GM12891 (cell line): ENCODE measurements around the gene CNN2.

Experiments
- DNase-seq: peaks from one replicate; pipeline ENCODE4 v3.0.0; 2011; ENCODE audit warnings: low spot score; ENCODE audit not compliant: insufficient read length
- FAIRE-seq: peaks from 2 replicates; lab custom pipeline; 2011; peaks lifted over from hg19 to GRCh38; lab: Jason Lieb, UNC
- PAX5 ChIP-seq: IDR thresholded peaks from 2 replicates; pipeline ENCODE4 v1.6.1; 2011; ENCODE audit warnings: low read length, moderate library complexity, mild to moderate bottlenecking; ENCODE audit not compliant: insufficient read depth, severe bottlenecking
- POLR2A ChIP-seq: IDR thresholded peaks from 2 replicates; pipeline ENCODE4 v1.6.1; 2011; ENCODE audit warnings: low read depth, low read length, control low read depth
- POLR2AphosphoS5 ChIP-seq: IDR thresholded peaks from 2 replicates; pipeline ENCODE4 v1.6.1; 2011; ENCODE audit warnings: low read depth, low read length, control low read depth
- POU2F2 ChIP-seq: IDR thresholded peaks from 2 replicates; pipeline ENCODE4 v1.6.1; 2011; ENCODE audit warnings: low read depth, mild to moderate bottlenecking, control low read depth, low read length, moderate library complexity
- SPI1 ChIP-seq: IDR thresholded peaks from 2 replicates; pipeline ENCODE4 v1.6.1; 2011; ENCODE audit warnings: low read depth, low read length, control low read depth
- TAF1 ChIP-seq: IDR thresholded peaks from 2 replicates; pipeline ENCODE4 v1.6.1; 2011; ENCODE audit warnings: low read depth, low read length, control low read depth

CNN2 gene

DNA sequence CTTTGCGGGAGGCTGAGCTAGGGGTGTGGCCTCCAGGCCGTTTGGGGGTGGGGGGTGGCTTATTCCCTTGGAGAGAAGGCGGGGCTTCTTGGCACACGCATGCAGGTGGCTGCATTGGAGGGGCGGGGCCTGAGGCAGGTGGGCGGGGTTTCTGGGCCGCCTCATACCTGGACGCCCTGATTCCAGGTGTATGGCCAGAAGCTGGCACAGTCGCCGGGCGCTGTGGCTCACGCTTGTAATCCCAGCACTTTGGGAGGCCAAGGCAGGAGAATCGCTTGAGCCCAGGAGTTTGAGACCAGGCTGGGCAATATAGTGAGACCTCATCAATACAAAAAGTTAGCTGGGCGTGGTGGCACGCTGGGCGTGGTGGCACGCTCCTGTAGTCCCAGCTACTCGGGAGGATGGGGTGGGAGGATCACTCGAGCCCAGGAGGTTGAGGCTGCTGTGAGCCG is 21.3 kb downstream of the CNN2 start:
- TF ChIP-seq POLR2AphosphoS5 (no peak), POU2F2 (no peak), POLR2A (no peak), TAF1 (no peak), PAX5 (no peak), SPI1 (no peak)
- FAIRE-seq, result no peak

DNA sequence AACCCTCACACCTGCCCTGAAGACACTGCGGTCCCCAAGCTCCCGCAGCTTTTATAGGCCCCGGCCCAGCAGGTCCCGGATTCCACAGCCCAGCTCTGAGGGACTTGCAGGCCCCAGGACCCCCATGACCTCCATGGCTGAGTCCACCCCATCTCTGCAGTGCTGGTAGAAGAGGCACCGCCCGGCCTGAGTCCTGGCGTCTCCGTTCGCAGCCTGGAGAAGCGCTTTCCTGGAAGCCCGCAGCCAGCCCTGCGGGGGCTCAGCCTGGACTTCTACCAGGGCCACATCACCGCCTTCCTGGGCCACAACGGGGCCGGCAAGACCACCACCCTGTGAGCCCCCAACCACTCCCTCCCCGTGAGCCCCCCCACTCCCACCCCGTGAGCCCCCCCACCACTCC is 22.7 kb downstream of the CNN2 start:
- FAIRE-seq (no peak), DNase-seq (no peak)
- TF ChIP-seq PAX5 (no peak), POLR2AphosphoS5 (no peak), SPI1 (no peak), POU2F2 (no peak), TAF1 (no peak), POLR2A (no peak)

More for the DNA sequence above, 21.3 kb downstream of the CNN2 start:
- no peak for DNase-seq

DNA sequence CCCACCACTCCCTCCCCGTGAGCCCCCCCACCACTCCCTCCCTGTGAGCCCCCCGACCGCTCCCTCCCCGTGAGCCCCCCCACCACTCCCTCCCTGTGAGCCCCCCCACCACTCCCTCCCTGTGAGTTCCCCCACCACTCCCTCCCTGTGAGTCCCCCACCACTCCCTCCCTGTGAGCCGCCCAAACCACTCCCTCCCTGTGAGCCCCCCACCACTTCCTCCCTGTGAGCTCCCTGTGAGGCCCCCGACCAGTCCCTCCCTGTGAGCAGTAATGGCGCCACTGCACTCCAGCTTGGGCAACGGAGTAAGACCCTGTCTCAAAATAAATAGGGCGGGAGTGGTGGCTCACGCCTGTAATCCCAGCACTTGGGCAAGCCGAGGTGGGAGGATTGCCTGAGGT is 23.4 kb downstream of the CNN2 start:
- no peak for DNase-seq
- TF ChIP-seq PAX5, result no peak
- TF ChIP-seq POU2F2, result no peak
- TF ChIP-seq POLR2A, result no peak
- no peak for TF ChIP-seq SPI1
- no peak for TF ChIP-seq TAF1
- no peak for TF ChIP-seq POLR2AphosphoS5
- no peak for FAIRE-seq

DNA sequence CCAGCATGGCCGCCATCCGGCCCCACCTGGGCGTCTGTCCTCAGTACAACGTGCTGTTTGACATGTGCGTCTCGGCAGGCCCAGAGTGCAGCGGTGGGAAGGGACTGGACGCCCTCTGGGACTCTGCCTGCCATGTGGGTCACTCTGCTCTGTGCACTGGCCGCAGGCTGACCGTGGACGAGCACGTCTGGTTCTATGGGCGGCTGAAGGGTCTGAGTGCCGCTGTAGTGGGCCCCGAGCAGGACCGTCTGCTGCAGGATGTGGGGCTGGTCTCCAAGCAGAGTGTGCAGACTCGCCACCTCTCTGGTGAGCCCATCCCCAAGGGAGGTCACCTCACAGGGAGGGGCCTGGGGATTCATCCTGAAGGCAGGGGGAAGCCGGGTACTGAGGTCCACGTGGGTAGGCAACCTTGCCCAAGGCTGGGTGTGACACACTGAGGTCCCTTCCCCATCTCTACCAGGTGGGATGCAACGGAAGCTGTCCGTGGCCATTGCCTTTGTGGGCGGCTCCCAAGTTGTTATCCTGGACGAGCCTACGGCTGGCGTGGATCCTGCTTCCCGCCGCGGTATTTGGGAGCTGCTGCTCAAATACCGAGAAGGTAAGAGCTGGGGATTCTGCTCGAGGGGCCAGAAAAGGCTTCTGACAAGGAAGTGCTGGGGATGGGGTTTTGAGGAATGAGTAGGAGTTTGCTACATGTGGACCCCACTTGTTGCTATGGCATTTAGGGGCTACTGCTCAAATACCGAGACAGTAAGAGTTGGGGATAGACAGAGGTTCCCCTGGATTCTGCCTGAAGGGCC is 24.8 kb downstream of the CNN2 start:
- DNase-seq, result no peak
- TF ChIP-seq POLR2AphosphoS5 (no peak), POLR2A (no peak), PAX5 (no peak), TAF1 (no peak), SPI1 (no peak), POU2F2 (no peak)
- FAIRE-seq, result no peak

DNA sequence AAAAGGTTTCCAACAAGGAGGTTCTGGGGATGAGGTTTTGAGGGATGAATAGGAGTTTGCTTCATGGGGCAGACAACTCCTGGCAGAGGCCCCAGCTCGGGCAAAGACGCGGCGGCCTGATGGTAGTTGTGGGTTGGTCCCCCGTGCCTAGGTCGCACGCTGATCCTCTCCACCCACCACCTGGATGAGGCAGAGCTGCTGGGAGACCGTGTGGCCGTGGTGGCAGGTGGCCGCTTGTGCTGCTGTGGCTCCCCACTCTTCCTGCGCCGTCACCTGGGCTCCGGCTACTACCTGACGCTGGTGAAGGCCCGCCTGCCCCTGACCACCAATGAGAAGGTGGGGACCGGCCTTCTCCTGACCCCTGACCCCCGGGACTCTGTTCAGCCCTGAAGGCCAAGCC is 25.4 kb downstream of the CNN2 start:
- no peak for FAIRE-seq
- TF ChIP-seq POLR2AphosphoS5 (no peak), TAF1 (no peak), POLR2A (no peak), POU2F2 (no peak), SPI1 (no peak), PAX5 (no peak)

DNA sequence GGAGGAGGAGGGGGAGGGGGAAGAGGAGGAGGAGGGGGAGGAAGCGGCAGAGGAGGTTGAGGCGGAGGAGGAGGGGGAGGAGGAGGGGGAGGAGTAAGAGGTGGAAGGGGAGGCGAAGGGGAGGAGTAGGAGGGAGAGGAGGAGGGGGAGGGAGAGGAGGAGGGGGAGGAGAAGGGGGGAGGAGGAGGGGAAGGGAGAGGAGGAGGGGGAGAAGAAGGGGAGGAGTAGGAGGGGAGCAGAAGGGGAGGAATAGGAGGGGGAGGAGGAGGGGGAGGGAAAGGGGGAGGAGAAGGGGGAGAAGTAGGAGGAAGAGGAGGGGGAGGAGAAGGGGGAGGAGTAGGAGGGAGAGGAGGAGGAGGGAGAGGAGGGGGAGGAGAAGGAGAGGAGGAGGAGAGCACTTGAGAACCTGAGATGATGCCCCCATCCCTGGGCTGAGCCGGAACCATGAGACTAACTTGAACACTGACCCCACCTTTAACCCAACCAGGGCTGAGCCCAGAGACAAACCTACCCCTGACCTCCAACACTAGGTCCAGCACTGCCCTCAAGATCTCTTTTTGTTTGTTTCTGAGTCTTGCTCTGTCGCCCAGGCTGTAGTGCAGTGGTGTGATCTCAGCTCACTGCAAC is 26.1 kb downstream of the CNN2 start:
- FAIRE-seq (no peak), DNase-seq (no peak)
- TF ChIP-seq POLR2A (no peak), PAX5 (no peak)

More for the DNA sequence above, 25.4 kb downstream of the CNN2 start:
- DNase-seq, result no peak

DNA sequence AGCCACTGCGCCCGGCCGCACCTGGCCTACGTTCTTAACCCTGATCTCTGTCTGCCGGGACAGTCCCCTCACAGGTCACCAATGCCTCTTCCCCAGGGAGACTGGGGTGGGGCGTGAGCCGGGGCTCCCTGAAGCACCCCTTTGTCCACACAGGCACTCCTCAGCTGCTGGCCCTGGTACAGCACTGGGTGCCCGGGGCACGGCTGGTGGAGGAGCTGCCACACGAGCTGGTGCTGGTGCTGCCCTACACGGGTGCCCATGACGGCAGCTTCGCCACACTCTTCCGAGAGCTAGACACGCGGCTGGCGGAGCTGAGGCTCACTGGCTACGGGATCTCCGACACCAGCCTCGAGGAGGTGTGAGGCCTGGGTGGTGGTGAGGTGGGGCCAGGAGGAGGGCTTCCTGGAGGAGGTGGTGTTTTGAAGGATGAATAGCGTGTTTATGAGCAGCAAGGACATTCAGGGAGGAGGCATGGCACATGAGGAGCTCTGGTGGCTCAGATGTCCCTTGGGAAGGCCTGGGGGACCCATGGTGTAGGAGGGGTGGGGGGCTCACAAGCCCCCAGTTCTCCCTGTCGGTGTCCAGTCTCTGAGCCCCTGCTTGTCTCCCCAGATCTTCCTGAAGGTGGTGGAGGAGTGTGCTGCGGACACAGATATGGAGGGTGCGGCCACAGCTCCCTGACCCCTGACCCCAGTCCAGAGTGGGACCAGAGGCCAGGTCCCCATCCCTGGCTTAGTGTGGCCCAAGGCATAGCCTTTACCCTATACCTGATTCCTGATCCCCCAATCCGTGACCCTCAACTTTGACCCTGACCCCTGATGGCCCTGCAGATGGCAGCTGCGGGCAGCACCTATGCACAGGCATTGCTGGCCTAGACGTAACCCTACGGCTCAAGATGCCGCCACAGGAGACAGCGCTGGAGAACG is 27.0 kb downstream of the CNN2 start:
- no peak for DNase-seq
- no peak for FAIRE-seq
- TF ChIP-seq POLR2AphosphoS5, result no peak
- TF ChIP-seq POLR2A, result no peak
- TF ChIP-seq SPI1, result no peak
- no peak for TF ChIP-seq POU2F2
- no peak for TF ChIP-seq PAX5
- no peak for TF ChIP-seq TAF1

DNA sequence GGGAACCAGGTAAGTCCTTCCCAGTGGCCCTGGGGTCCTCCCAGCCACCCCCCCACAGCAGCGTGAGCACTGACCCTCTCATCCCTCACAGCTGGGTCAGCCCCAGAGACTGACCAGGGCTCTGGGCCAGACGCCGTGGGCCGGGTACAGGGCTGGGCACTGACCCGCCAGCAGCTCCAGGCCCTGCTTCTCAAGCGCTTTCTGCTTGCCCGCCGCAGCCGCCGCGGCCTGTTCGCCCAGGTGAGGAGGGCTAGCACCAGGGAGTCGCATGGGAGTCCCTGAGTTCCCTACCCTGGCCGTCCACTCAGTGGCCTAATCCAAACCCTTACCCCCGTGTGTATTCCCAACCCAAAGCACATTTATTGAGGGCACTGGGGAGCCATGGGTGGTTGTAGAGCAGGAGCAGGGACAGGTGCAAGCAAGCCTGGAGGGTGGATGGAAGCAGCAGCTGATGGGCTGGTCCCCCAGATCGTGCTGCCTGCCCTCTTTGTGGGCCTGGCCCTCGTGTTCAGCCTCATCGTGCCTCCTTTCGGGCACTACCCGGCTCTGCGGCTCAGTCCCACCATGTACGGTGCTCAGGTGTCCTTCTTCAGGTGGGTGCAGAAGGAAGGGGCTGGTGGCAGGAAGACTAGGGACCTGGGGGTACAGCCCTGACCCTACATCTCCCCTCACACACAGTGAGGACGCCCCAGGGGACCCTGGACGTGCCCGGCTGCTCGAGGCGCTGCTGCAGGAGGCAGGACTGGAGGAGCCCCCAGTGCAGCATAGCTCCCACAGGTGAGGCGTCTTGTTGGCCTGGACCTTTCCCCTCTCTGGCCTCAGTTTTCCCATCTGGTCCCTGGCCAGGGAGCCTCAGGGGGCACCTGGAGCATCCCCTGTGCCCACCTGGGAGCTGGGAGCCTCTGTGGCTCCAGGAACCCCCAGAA is 28.0 kb downstream of the CNN2 start:
- TF ChIP-seq POLR2A (no peak), POLR2AphosphoS5 (no peak), SPI1 (no peak), PAX5 (no peak), TAF1 (no peak), POU2F2 (no peak)
- DNase-seq, result no peak
- no peak for FAIRE-seq
